Measurements from ENCODE around the gene TSHZ2.

- no peak for TF ChIP-seq CTCF (IDR thresholded peaks at IDR 0.05; ENCODE audit: poor library complexity, severe bottlenecking)
- no peak for TF ChIP-seq EZH2 (IDR thresholded peaks at IDR 0.05; ENCODE audit: borderline replicate concordance, insufficient read depth, low read length, poor library complexity, severe bottlenecking)
- no peak for TF ChIP-seq EP300 (conservative IDR thresholded peaks at IDR 0.05; ENCODE audit: poor library complexity, severe bottlenecking)
- TF ChIP-seq POLR2AphosphoS5 (IDR thresholded peaks at IDR 0.05) = no peak
Measured at GRCh38 chr20:53321596-53321995, 349.4 kb downstream of the TSHZ2 start.
